CD4-positive, alpha-beta T cell treated with Interleukin-12 subunit alpha and Interleukin-12 subunit beta, for 1 hour (primary cell): ENCODE data around the gene TTBK2.

Experiments
- DNase-seq: peaks from one replicate; pipeline ENCODE4 v3.0.0-alpha.2; 2020

TTBK2 gene

GRCh38 chr15:42750306-42750705, 170.3 kb downstream of the TTBK2 start:
- no peak for DNase-seq

GRCh38 chr15:42749266-42749665, 171.3 kb downstream of the TTBK2 start:
- DNase-seq: no peak

- no peak for DNase-seq
These were observed 176.4 kb downstream of the TTBK2 start for GRCh38 chr15:42744195-42744594.

GRCh38 chr15:42742149-42742548, 178.4 kb downstream of the TTBK2 start:
- no peak for DNase-seq

- DNase-seq: no peak
These were observed 178.9 kb downstream of the TTBK2 start for GRCh38 chr15:42741710-42742109.

- no peak for DNase-seq
These were observed 182.8 kb downstream of the TTBK2 start for GRCh38 chr15:42737529-42738328.

GRCh38 chr15:42736793-42737528, 183.6 kb downstream of the TTBK2 start, which contains the start of gene CDAN1:
TSS of gene CDAN1 (minus strand) at chr15:42737128. CDS start at chr15:42737102, 26 bp downstream.
- DNase-seq: peak; percentile 95

GRCh38 chr15:42736178-42736792, 184.3 kb downstream of the TTBK2 start:
- DNase-seq: peak; percentile 2

- DNase-seq: no peak
These were observed 185.0 kb downstream of the TTBK2 start for GRCh38 chr15:42735382-42736165.

- DNase-seq: no peak
These were observed 186.4 kb downstream of the TTBK2 start for GRCh38 chr15:42734076-42734672.

GRCh38 chr15:42733027-42733426, 187.6 kb downstream of the TTBK2 start:
- no peak for DNase-seq

GRCh38 chr15:42732095-42732827, 188.3 kb downstream of the TTBK2 start:
- no peak for DNase-seq

GRCh38 chr15:42731461-42731860, 189.1 kb downstream of the TTBK2 start:
- no peak for DNase-seq

- no peak for DNase-seq
These were observed 190.0 kb downstream of the TTBK2 start for GRCh38 chr15:42730536-42730935.

GRCh38 chr15:42730135-42730534, 190.4 kb downstream of the TTBK2 start:
- no peak for DNase-seq

GRCh38 chr15:42729409-42729808, 191.2 kb downstream of the TTBK2 start:
- no peak for DNase-seq

- no peak for DNase-seq
These were observed 191.6 kb downstream of the TTBK2 start for GRCh38 chr15:42728972-42729371.

GRCh38 chr15:42728560-42728959, 192.0 kb downstream of the TTBK2 start:
- no peak for DNase-seq

- no peak for DNase-seq
These were observed 192.7 kb downstream of the TTBK2 start for GRCh38 chr15:42727750-42728381.

GRCh38 chr15:42726114-42726513, 194.5 kb downstream of the TTBK2 start:
- no peak for DNase-seq

- no peak for DNase-seq
These were observed 195.2 kb downstream of the TTBK2 start for GRCh38 chr15:42725331-42725903.
